ENCODE results near the gene EIF1B.

DNA sequence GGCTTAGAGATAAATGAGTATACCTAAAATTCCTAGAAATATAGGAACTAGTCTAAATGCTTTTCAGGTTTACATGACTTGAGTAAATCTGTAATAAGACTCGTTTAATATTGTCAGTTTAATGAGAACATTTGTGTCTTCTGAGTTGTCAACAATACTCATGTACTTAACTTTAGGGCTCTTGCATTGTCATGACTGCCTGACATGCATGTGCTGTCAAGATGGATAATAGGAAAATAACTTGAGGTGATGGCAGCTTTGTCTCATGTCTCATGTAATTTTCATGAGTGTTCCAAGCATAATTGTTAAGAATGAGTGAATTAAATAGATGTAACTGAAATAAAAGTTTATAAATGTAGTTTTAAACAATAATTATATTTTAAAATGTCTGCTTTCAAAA lies 45.1 kb upstream of the EIF1B start:
- TF ChIP-seq, protein P1, sequence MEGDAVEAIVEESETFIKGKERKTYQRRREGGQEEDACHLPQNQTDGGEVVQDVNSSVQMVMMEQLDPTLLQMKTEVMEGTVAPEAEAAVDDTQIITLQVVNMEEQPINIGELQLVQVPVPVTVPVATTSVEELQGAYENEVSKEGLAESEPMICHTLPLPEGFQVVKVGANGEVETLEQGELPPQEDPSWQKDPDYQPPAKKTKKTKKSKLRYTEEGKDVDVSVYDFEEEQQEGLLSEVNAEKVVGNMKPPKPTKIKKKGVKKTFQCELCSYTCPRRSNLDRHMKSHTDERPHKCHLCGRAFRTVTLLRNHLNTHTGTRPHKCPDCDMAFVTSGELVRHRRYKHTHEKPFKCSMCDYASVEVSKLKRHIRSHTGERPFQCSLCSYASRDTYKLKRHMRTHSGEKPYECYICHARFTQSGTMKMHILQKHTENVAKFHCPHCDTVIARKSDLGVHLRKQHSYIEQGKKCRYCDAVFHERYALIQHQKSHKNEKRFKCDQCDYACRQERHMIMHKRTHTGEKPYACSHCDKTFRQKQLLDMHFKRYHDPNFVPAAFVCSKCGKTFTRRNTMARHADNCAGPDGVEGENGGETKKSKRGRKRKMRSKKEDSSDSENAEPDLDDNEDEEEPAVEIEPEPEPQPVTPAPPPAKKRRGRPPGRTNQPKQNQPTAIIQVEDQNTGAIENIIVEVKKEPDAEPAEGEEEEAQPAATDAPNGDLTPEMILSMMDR (IDR thresholded peaks at IDR 0.05 in 8 of 11, conservative IDR thresholded peaks at IDR 0.05 in 3 of 11): no peak
- TF ChIP-seq POLR2AphosphoS5 (IDR thresholded peaks at IDR 0.05): no peak
- TF ChIP-seq POLR2A (IDR thresholded peaks at IDR 0.05): no peak

Measured in spleen (tissue), 7 donors.